AG04449 (cell line): ENCODE data around the gene SRCAP.

Experiments
- CTCF ChIA-PET: fragments of 350-600 bp; formaldehyde crosslinking; extraction: SDS; loops from one replicate; lab custom pipeline; 2021; ENCODE audit warnings: antibody characterized with exemption; lab: Yijun Ruan, JAX
- POLR2A ChIA-PET: fragments of 400-600, 350-600 bp; formaldehyde crosslinking; extraction: SDS; loops from one replicate; lab custom pipeline; 2020; ENCODE audit warnings: antibody characterized with exemption, inconsistent platforms; lab: Yijun Ruan, JAX
- DNase-seq: peaks from one replicate; pipeline ENCODE4 v3.0.0-alpha.2; 2010; ENCODE audit warnings: low read depth, low spot score
- H3K4me3 ChIP-seq: 2 replicates; pipeline ENCODE4 v1.5.1; 2011; ENCODE audit warnings: low read depth, mild to moderate bottlenecking, control low read depth, low read length
- TF ChIP-seq, protein P1 (sequence below): IDR thresholded peaks from one replicate; pipeline ENCODE4 v1.5.1; 2011; ENCODE audit warnings: mild to moderate bottlenecking, moderate library complexity, low read length, control low read depth, inconsistent platforms; ENCODE audit not compliant: insufficient read depth; ENCODE audit errors: missing control alignments

Gene SRCAP

DNA sequence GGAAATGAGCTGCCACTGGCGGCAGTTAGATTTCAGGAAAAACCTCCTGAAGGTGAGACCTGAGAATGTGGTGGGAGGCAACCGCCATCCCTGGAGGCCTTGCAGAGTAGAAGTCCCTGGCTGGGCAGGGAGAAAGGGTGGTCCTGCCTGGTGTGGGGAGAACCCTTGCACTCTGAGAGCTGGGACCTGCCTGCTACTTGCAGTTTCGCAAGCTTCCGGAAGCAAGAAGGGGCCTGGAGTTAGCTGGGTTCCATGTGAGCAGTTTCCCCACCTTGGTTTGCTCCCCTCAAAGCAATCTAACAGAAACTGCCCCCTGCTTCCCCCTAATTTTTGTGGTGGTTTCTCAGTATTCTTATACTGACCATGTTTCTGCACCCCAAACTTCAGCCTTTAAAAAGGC lies 81.6 kb downstream of the SRCAP start:
- TF ChIP-seq, protein P1, sequence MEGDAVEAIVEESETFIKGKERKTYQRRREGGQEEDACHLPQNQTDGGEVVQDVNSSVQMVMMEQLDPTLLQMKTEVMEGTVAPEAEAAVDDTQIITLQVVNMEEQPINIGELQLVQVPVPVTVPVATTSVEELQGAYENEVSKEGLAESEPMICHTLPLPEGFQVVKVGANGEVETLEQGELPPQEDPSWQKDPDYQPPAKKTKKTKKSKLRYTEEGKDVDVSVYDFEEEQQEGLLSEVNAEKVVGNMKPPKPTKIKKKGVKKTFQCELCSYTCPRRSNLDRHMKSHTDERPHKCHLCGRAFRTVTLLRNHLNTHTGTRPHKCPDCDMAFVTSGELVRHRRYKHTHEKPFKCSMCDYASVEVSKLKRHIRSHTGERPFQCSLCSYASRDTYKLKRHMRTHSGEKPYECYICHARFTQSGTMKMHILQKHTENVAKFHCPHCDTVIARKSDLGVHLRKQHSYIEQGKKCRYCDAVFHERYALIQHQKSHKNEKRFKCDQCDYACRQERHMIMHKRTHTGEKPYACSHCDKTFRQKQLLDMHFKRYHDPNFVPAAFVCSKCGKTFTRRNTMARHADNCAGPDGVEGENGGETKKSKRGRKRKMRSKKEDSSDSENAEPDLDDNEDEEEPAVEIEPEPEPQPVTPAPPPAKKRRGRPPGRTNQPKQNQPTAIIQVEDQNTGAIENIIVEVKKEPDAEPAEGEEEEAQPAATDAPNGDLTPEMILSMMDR, result no peak
- POLR2A ChIA-PET, result no interaction called here
- H3K4me3 ChIP-seq, result no peak overlapping the region
- no peak for DNase-seq
- CTCF ChIA-PET, result interaction anchor here (0.8 kb wide), 1 partner anchor 14 kb away, joined by 3 read pairs; no protein-coding TSS in a partner anchor

DNA sequence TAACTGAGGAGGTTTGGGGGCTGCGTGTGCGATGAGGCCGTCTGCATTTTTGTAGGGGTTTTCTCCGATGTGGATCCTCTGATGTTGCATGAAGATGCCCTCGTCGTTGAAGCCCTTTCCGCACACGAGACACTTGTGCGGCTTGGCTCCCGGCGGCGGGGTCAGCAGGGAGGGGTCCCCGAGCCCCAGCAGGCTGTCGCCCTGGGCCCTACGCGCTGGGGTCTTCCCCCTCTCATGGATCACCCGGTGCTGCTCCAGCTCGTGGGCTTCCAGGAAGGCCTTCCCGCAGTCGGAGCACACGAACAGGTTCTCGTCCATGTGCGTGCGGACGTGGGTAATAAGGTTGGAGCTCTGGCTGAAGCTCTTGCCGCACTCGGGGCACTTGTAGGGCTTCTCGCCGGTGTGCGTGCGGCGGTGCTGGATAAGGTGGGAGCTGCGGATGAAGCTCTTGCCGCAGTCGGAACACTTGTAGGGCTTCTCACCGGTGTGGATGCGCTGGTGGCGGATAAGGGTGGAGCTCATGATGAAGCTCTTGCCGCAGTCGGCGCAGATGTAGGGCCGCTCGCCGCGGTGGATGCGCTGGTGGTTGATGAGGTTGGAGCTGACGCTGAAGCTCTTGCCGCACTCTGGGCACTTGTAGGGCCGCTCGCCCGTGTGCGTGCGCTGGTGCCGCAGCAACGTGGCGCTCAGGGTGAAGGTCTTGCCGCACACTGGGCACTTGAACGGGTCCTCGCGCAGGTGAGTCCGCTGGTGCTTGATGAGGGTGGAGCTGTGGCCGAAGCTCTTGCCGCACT lies 83.7 kb downstream of the SRCAP start:
- no peak for DNase-seq
- CTCF ChIA-PET, result interaction anchor here (1.3 to 1.5 kb wide), 2 partner anchors 31 to 119 kb away, joined by 3 to 7 read pairs; no protein-coding TSS in a partner anchor
- no peak overlapping the region for H3K4me3 ChIP-seq
- TF ChIP-seq, protein P1, result no peak
- POLR2A ChIA-PET, result interaction anchor here (1.8 kb wide), 1 partner anchor 22 kb away, joined by 5 read pairs; no protein-coding TSS in a partner anchor

DNA sequence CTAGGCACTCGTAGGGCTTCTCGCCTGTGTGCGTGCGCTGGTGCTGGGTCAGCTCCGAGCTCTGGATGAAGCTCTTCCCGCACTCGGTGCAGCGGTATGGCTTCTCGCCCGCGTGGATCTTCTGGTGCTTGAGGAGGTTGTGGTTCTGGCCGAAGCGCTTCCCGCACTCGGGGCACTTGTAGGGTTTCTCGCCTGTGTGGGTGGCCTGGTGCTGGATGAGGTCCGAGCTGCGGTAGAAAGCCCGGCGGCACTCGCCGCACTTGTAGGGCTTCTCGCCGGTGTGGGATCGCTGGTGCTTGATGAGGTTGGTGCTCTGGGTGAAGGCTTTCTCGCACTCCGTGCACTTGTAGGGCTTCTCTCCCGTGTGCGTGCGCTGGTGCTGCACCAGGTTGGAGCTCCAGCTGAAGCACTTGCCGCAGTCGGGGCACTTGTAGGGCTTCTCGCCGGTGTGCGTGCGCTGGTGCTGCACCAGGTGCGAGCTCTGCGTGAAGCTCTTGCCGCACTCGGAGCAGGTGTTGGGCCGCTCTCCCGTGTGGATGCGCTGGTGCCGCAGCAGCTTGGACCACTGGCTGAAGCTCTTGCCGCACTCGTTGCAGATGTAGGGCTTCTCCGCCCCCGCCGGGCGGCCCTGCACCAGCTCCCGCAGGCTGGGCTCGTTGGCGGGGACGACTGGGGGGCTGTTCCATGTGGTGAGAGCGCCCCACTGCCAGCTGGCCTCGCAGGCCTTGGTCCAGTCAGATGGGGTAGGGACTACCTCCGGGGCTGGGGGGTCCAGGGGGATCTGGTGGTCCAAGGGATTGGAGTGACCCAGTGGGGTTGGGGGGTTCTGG lies 84.5 kb downstream of the SRCAP start:
- no peak overlapping the region for H3K4me3 ChIP-seq
- TF ChIP-seq, protein P1, result no peak
- CTCF ChIA-PET, result interaction anchor here (1.3 to 1.5 kb wide), 2 partner anchors 31 to 118 kb away, joined by 3 to 7 read pairs; no protein-coding TSS in a partner anchor
- POLR2A ChIA-PET, result interaction anchor here (1.8 kb wide), 1 partner anchor 22 kb away, joined by 5 read pairs; no protein-coding TSS in a partner anchor
- DNase-seq, result no peak

- no peak overlapping the region for H3K4me3 ChIP-seq
- ChIA-PET POLR2A (interaction anchor here (2.2 kb wide), 1 partner anchor 21 kb away, joined by 9 read pairs; no protein-coding TSS in a partner anchor), CTCF (interaction anchor here (1.5 to 1.9 kb wide), 2 partner anchors 29 to 30 kb away, joined by 4 to 6 read pairs; no protein-coding TSS in a partner anchor)
- TF ChIP-seq, protein P1, result no peak
- DNase-seq, result no peak
These were observed 85.2 kb downstream of the SRCAP start for GRCh38 chr16:30784215-30784614.

DNA sequence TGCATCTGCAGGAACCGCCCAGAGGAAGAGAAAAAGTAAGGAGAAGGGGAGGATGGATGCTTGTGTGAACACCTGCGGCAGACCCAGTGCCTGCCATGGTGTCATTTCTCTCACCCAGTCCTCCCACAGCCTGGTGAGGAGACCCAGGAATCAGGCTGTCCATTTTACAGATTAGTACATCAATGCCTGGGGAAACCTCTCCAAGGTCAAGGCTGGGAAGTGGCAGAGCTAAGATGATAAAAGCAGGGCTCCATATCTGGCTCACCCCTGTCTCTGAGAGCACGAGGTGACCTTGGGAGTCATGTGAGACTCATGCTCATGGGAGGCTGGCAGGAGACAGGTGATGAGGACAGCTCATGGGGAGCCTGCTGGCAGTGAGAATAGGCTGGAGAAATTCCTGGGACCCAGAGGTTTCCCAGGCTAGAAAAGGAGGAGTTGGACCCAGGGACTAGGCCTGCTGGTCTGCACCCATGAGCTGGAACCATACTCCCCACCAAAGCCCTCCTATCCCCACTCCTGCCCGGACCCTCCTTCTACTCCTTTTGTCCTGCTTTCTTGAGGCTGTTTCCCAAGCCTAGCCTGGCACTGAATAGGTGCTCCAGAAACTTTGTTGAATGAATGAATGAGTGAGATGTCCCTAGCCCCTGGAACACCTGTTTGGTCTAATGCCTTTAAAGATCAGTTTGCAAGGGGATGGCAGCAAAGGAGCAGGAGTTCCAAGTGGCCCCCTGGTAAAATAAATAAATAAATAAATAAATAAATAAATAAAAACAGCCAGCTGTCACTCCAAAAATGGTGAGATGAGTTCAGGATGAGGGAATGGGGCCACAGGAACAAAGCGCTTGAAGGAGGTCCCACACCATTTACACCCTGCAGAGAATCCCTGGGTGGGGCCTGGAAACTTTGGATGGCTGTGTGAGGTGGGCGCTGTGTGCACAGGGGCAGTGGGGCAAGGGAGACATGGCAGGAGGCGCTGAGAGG lies 86.4 kb downstream of the SRCAP start:
- CTCF ChIA-PET, result interaction anchor here (0.6 to 1.9 kb wide), 4 partner anchors 21 to 29 kb away, joined by 3 to 6 read pairs (median 4); no protein-coding TSS in a partner anchor
- TF ChIP-seq, protein P1, result no peak
- POLR2A ChIA-PET, result interaction anchor here (2.2 kb wide), 1 partner anchor 20 kb away, joined by 9 read pairs; no protein-coding TSS in a partner anchor
- DNase-seq, result no peak
- H3K4me3 ChIP-seq, result peak overlapping the region; percentile 93
